Stimulated activated CD4-positive, alpha-beta T cell treated with anti-CD3 and anti-CD28 coated beads, Interleukin-2, amount 100 ng/mL, for 24 hours (primary cell): ENCODE results near the gene SHROOM2.
"Not testable (repeated sequence)": the region's sequence is repeated elsewhere in the genome, so short reads cannot be mapped to it uniquely, and the experiment has no call there.

Source experiments
- DNase-seq, 2 donors: peaks; one replicate each; pipeline ENCODE4 v3.0.0-alpha.2; 2020

SHROOM2 gene

DNA sequence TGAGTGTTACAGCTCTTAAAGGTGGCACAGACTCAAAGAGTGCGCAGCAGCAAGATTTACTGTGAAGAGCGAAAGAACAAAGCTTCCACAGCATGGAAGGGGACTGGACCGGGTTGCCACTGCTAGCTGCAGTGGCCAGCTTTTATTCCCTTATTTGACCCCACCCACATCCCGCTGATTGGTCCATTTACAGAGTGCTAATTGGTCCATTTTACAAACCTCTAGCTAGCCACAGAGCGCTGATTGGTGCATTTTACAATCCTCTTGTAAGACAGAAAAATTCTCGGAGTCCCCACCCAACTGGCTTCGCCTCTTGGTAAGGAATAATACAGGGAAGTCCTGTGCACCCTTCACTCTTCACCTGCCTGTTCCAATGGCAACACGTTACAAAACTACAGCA lies 1.9 kb upstream of the SHROOM2 start:
- no peak for DNase-seq

GRCh38 chrX:9785254-9785943 lies 830 bp upstream of the SHROOM2 start:
- no peak for DNase-seq

DNA sequence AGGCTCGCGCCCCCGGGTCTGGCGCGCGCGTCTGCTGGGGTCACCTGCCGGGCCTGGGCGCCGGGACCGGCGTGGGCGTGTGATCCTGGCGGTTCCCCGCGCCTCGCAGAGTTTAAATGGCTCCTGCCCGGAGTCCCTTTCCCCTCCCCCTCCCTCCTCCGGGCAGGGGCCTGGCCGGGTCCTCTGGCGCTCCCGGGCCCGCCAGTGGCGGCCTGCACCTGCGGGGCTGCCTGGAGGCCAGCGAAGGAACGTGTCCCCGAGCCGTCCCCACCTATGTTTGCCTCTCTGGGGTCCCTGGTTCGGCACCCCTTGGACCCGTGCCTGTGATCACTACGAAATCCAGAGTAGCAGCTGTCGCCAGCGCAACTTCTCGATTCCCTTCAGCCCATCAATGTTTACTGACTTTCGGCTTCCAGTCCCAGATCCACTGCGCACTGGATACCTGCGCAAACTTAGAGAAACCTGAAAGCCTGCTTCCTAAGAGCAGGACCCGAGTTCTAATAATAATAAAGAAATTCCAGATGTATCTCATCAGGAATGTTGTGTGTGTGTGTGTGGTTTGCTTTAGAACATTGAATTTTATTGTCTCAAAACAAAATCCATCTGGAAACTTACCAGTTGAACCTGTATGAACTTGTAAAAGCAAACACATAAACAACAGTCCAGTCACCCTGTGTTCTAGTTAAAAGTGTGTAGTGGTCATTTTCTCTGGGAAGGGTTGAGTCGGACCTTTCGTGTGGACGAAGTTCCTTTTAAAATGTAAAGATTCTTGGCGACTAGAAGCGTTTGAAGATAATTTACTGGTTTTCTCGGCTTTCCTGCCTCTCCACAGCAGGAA lies 788 bp downstream of the SHROOM2 start:
- no peak for DNase-seq

DNA sequence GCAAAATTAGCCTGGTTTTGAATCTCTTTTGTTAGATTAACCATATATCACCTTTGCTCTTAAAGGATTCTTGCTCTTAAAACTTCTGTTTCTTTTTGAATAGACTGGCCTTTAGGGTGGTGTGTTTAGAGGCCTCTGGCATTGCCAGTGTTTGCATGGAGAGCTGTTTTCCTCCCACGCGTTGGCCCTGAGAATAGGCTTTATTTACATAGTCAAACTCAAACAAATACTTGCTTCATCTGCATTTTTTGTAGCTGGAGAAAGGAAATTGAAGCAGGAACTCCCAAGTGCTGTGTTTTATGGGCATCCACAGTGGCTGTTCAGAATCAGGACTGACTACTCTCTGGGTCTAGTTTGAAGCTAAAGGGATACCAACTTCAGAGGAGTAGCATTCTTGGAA lies 2.7 kb downstream of the SHROOM2 start:
- no peak for DNase-seq

DNA sequence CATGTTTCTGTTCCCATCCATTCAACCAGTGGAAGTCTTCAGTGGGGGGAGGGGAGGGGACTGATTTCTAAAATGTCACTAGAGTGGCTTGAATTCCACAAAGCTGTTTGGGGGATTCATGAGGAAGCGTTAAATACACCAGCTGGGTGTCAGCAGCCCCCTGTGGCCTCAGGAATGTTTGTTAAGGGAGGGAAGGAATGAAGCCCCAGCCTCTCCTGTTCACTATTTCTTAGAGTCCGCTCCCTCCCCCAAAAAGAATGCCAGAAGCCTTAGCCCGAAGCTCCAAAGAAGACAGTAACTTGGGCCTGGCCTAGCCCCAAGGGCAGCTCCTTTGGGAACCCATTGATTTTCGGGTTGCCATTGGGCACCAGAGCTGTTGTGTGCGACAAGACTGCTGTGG lies 3.3 kb downstream of the SHROOM2 start:
- no peak for DNase-seq

GRCh38 chrX:9790866-9791265 lies 4.6 kb downstream of the SHROOM2 start:
- no peak for DNase-seq

- no peak for DNase-seq
Observed at GRCh38 chrX:9794495-9794894, 8.3 kb downstream of the SHROOM2 start.

GRCh38 chrX:9797384-9798360 lies 11.4 kb downstream of the SHROOM2 start:
- DNase-seq: no peak

- no peak for DNase-seq
Observed at GRCh38 chrX:9802737-9803136, 16.5 kb downstream of the SHROOM2 start.

- DNase-seq: no peak
Observed at GRCh38 chrX:9804444-9804843, 18.2 kb downstream of the SHROOM2 start.

DNA sequence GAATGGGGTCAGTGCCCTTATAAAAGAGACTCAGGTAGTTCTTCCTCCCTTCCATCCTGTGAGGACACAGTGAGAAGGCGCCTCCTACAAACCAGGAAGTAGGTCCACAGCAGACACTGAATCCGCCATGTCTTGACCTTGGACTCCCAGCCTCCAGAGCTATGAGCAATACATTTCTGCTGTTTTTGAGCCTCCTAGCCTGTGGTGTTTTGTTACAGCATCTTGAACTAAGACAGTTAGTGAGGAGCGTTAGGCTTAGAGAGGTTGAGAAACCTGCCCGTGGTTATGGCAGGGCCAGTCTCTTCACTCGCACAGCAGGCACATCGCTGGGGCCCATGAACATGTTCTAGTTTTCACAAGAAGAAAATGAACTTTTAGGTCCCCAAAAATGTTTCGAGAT lies 19.7 kb downstream of the SHROOM2 start:
- no peak for DNase-seq

- DNase-seq: no peak
Observed at GRCh38 chrX:9807355-9808182, 21.3 kb downstream of the SHROOM2 start.

DNA sequence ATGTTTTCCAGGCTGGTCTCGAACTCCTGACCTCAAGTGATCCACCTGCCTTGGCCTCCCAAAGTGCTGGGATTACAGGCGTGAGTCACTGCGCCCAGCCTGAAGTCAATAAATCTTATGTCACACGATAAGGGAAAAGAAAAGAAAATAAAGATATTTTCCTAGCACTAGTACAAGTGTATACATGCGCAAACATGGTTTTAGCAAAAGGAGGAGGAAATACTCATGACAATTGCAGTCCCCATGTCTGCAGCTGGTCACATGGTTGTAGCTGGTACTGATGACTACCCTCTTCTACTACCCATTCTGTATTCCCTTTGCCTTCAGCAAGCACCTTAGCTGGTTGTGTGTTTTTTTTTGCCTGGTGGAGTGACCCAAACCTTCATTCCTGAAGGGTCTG lies 23.6 kb downstream of the SHROOM2 start:
- DNase-seq: not testable (repeated sequence)

DNA sequence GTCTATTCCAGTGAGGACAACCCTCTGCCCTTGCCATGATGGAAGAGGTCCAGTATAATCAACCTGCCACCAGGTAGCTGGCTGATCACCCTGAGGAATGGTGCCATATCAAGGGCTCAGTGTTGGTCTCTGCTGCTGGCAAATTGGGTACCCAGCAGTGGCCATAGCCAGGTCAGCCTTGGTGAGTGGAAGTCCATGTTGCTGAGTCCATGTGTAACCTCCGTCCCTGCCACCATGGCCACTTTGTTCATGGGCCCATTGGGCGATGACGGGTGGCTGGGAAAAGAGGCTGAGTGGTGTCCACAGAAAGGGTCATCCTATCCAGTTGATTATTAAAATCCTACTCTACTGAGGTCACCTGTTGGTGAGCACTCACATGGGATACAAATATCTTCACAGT lies 24.9 kb downstream of the SHROOM2 start:
- DNase-seq: not testable (repeated sequence)

DNA sequence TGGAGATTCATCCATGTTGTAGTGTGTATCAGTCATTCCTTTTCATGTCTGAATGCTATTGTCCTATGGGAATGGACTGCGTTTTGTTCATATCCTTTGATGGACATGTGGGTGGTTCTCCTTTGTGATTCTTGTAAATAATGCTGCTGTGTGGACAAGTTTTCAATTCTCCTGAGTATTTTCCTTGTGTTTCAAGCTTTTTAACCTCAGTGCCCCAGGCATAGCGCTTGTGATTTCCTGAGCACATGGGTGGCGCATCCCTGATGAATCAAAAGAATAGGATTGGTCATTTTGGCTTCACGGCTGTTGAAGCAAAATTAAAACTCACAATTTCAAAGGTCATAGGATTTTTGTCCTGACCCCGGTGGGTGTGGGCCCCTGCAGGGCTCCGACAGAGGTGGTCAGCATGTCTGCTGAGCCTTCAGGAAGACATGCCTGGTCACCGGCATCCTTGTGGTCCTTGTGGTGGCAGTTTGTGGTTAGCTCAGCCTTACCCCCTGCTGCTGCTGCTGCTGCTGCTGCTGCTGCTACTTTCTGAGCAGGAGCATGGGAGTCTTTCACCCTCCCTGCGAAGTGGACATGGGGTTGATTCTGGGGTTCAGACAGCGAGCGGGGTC lies 30.0 kb downstream of the SHROOM2 start:
- DNase-seq: no peak

- no peak for DNase-seq
Observed at GRCh38 chrX:9821572-9821971, 35.3 kb downstream of the SHROOM2 start.

DNA sequence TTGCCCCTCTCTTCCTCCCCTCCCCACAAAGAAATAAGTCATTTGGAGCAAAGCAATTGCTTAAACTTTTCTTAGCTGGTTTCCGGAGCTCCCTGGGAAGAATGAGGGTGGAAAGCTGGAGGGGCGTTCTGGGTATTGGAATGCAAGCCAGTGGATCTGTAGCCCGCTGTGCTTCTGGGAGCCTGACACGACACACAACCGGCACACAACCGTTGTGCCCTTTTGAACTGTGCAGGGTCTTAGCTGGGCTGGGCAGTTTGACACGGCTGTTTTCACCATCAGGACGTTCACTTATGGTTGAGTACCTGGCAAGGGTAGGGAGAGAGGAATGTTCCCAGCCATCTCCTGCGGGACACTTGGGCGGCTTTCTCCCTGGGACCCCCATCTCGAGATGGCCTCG lies 38.3 kb downstream of the SHROOM2 start:
- no peak for DNase-seq

GRCh38 chrX:9825129-9825790 lies 39.0 kb downstream of the SHROOM2 start:
- no peak for DNase-seq

- no peak for DNase-seq
Observed at GRCh38 chrX:9825966-9826365, 39.7 kb downstream of the SHROOM2 start.

DNA sequence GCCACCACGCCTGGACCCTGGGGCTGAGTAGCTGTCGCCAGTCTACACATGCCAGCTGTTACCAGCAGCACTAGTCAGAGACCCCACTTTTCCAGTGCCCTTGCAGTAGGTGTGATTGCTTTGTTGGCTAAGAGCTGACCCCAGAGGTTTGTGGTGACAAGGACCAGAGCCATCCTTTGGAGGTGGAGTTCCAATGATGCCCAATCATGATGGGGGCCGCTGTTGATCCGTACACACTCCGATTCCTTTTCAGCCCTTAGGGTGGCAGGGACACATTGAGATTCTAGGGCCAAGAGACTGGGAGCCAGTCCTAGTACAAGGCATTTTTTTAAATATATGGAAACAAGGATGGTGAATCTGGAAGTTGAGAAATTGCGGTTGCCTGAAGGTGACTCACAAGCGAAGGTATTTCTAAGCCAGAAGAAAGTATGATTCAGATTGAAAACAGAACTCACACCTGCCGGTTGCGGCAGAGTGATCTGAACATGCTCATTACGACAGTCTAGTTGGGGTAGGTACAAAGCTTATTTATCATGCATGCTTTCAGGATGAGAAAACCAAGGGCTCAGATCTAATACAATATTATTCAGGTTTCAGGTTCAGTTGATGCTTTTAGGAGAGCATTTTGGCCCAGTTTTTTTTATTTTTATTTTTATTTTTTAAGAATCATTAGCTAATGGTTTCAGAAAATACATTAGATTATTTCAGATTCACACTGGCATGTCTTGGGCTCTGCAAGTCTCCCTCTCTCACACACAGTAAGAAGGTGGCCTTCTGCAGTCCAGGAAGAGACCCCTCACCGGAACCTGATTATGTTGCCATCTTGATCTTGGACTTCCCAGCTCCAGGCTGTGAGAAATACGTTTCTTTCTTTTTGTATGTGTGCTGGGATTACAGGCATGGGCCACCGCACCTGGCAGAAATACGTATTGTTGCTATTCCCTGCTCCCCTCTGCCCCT lies 43.4 kb downstream of the SHROOM2 start:
- DNase-seq: peak; percentile 21 to 27
